Pancreas (tissue), 10 donors: ENCODE measurements around the gene AURKA. TPM values are rescaled to one million over a fixed set of nuclear protein-coding genes. Genes with fewer than 3 reads are reported as not detected.

Experiments used
- ATAC-seq, 4 donors: fragments of 200-7000 bp; cut with Tn5 transposase; one replicate each; pipeline versions ENCODE4 v1.8.0 to v1.9.1; 2020; ENCODE audit warnings: mild to moderate bottlenecking in 4 of 4, moderate library complexity in 4 of 4
- DNase-seq, 6 donors: peaks; one replicate each; pipeline ENCODE4 v3.0.0-alpha.2; 2020
- FAIRE-seq: peaks from 2 replicates; lab custom pipeline; 2012; peaks lifted over from hg19 to GRCh38; lab: Jason Lieb, UNC
- H3K27ac ChIP-seq, 4 donors: fragments of 200-600 bp; sonication (generic); 1 replicate in 3 of 4; 2 replicates in 1 of 4; pipeline versions ENCODE4 v1.5.0 to v1.8.0; 2020
- H3K27me3 ChIP-seq, 4 donors: fragments of 200-600 bp; one replicate each; pipeline ENCODE4 v1.8.0; 2021
- H3K36me3 ChIP-seq, 3 donors: fragments of 200-600 bp; sonication (generic) in 1 of 3; one replicate each; pipeline versions ENCODE4 v1.5.0 to v1.8.0; 2020 to 2021
- H3K4me1 ChIP-seq, 3 donors: fragments of 200-600 bp; one replicate each; pipeline ENCODE4 v1.8.0; 2021
- H3K4me3 ChIP-seq, 4 donors: fragments of 200-600 bp; sonication (generic) in 2 of 4; one replicate each; pipeline versions ENCODE4 v1.5.0 to v1.8.0; 2020 to 2021
- H3K9me3 ChIP-seq, 4 donors: fragments of 200-600 bp; one replicate each; pipeline ENCODE4 v1.8.0; 2021
- WGBS, 2 donors: extraction: QIAGEN DNeasy Blood & Tissue Kit; methylation state at CpG; one replicate each; pipeline ENCODE4 v1.1.7; 2013; 5-methylcytosine and 5-hydroxymethylcytosine counted together
- intact Hi-C, 3 donors: fragments of 100-400 bp; cut with DNase I; formaldehyde crosslinking; loops; one replicate each; pipeline versions ENCODE4 v1.11.1 to v1.14.2; 2022
- polyA plus RNA-seq, 2 donors: library from polyadenylated mRNA; stranded (reverse); fragments of 200-250 nt; gene quantifications; one replicate each; pipeline ENCODE4 v1.2.3, GENCODE V29; 2013
- total RNA-seq, 6 donors: library from RNA; stranded (reverse); fragmentation: NEBNext Ultra II Directional in 4 of 6; extraction: Animal tissue kit (Norgen Biotek cat#: 25700) in 4 of 6; gene quantifications; one replicate each; pipeline versions ENCODE4 v1.2.1 to v1.2.4, GENCODE V29; 2021 to 2023
- TF ChIP-seq, protein P1 (sequence below), 4 donors: fragments of 200-600 bp; sonication (generic) in 3 of 4; IDR thresholded peaks; one replicate each; pipeline versions ENCODE4 v1.5.0 to v1.8.0; 2021; ENCODE audit warnings: antibody characterized with exemption in 4 of 4
- donor health status: healthy with polysubstance abuse.
- donor health status: DM: no; HTN: no; CAD: no; lungs with moderate emphysema.
- donor health status: DM: no; HTN: no; CAD: no.
- donor health status: control.
- donor health status: control.
- donor health status: Bipolar disorder and iron deficiency.
- donor health status: DM: yes; HTN: yes; CAD: no.
- donor health status: DM: no; HTN: no; CAD: no.
- donor health status: DM: no; HTN: no; CAD: no.
- donor health status: DM: yes; HTN: yes; CAD: no.

AURKA gene
- total and polyA plus RNA-seq, 8 donors: 0.51 to 1.9 (median 0.91) TPM

DNA sequence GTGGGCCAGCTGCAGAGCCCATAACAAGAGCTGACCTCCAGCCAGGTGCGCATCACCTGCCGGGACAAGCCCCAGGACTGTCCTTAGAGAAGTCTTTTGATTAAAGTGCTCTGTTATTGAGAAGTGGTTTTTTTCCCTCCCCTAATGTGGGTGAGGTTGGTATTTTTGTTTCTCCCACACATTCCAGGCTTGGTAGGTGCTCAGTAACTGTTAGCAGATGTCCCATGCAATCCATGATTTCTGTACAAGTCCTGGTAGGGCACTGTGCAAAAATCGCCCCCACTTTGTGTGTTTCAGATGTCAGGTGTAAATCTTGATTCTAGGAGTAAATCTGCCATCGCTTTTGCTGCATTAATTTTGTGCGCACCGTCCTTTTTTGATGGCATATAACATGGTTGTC lies 28.5 kb downstream of the AURKA start:
- Histone ChIP-seq H3K4me1 (peaks cover 0 to 6% (median 0%) of the 10 kb centered on the region in 3 donors), H3K27me3 (no peaks in the 10 kb centered on the region), H3K4me3 (no peak overlapping the region), H3K36me3 (peaks cover 0 to 27% (median 8%) of the 10 kb centered on the region in 3 donors), H3K27ac (no peak overlapping the region), H3K9me3 (no peaks in the 10 kb centered on the region)
- ATAC-seq (no peak), DNase-seq (no peak), FAIRE-seq (no peak)
- intact Hi-C loops: no loop called here
- TF ChIP-seq, protein P1, sequence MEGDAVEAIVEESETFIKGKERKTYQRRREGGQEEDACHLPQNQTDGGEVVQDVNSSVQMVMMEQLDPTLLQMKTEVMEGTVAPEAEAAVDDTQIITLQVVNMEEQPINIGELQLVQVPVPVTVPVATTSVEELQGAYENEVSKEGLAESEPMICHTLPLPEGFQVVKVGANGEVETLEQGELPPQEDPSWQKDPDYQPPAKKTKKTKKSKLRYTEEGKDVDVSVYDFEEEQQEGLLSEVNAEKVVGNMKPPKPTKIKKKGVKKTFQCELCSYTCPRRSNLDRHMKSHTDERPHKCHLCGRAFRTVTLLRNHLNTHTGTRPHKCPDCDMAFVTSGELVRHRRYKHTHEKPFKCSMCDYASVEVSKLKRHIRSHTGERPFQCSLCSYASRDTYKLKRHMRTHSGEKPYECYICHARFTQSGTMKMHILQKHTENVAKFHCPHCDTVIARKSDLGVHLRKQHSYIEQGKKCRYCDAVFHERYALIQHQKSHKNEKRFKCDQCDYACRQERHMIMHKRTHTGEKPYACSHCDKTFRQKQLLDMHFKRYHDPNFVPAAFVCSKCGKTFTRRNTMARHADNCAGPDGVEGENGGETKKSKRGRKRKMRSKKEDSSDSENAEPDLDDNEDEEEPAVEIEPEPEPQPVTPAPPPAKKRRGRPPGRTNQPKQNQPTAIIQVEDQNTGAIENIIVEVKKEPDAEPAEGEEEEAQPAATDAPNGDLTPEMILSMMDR (IDR thresholded peaks at IDR 0.05): no peak
- WGBS, 2 donors: 92 to 93% methylated on average over 6 of the region's 6 CpGs

DNA sequence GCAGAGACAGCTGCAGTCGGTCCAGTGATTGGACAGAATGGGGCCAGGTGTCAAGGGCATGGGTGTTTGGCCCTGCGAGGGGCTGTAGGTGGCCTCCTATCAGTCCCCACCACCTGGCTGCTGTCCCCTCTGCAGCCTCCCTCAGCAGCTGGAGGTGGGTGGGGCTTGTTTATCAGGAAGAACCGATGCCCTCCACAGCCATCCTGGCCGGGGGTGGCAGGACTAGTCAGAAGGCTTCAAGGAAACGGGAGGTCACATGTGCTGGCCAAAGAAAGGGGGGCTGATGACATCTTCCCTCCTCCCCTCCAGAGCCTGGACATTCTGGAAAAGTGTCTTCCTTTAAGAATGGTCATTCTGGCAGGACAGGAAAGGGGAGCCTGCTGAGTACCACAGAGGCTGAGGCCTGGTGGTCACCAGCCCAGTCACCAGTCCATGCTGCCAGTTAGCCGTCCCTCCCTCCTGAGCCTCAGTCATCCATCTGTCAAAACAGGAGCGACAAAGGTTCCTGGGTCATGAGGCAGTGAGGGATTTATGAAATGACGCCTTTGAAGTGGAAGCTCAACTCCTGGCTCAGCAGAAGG lies 29.1 kb downstream of the AURKA start:
- FAIRE-seq (no peak), DNase-seq (no peak), ATAC-seq (no peak)
- Histone ChIP-seq H3K36me3 (peaks cover 0 to 27% (median 8%) of the 10 kb centered on the region in 3 donors), H3K4me3 (no peak overlapping the region), H3K27me3 (no peaks in the 10 kb centered on the region), H3K27ac (no peak overlapping the region), H3K9me3 (no peaks in the 10 kb centered on the region), H3K4me1 (peaks cover 0 to 6% (median 0%) of the 10 kb centered on the region in 3 donors)
- TF ChIP-seq, protein P1 (IDR thresholded peaks at IDR 0.05): no peak
- 59 to 61% methylated on average over 8 of the region's 8 CpGs for WGBS, 2 donors
- intact Hi-C loops: no loop called here

DNA sequence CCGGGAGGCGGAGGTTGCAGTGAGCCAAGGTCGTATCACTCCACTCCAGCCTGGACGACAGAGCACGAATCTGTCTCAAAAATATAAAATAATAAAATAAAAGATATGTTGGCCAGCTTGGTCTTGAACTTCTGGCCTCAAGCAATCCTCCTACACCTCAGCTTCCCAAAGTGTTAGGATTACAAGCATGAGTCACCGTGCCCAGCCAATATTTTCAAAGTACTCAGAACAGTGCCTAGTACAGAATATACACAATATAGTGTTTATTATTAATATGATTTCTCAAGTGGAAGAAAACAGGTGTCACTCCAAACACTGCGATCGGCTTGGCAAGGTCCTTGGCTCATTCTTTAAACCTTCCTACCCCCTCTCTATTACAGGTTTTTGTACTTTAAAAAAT lies 30.1 kb downstream of the AURKA start:
- Histone ChIP-seq H3K4me3 (no peak overlapping the region), H3K27me3 (no peaks in the 10 kb centered on the region), H3K27ac (no peak overlapping the region), H3K36me3 (peaks cover 0 to 18% (median 8%) of the 10 kb centered on the region in 3 donors), H3K9me3 (no peaks in the 10 kb centered on the region), H3K4me1 (peaks cover 0 to 6% (median 0%) of the 10 kb centered on the region in 3 donors)
- no peak for ATAC-seq
- 90 to 94% methylated on average over 8 of the region's 8 CpGs for WGBS, 2 donors
- FAIRE-seq: no peak
- TF ChIP-seq, protein P1 (IDR thresholded peaks at IDR 0.05): no peak
- intact Hi-C loops: no loop called here
- no peak for DNase-seq

DNA sequence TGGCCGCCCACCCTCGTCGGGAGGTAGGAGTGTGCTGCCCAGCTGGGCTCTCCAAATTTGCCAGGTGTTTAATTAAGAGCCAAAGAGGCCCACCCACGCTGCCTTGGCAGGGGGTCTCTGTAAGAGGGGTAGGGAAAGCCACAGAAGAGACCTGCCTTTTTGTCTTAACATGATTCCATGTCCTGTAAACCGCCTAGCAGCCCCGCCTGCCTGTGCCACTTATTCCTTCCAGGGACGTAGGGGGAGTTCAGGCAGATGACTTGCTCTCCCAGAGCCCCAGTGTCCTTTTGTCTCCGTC lies 31.2 kb downstream of the AURKA start:
- Histone ChIP-seq H3K36me3 (peaks cover 0 to 8% (median 0%) of the 10 kb centered on the region in 3 donors), H3K4me3 (no peak overlapping the region), H3K4me1 (peaks cover 0 to 6% (median 0%) of the 10 kb centered on the region in 3 donors), H3K27ac (no peak overlapping the region), H3K27me3 (no peaks in the 10 kb centered on the region), H3K9me3 (no peaks in the 10 kb centered on the region)
- no peak for FAIRE-seq
- intact Hi-C loops: no loop called here
- TF ChIP-seq, protein P1 (IDR thresholded peaks at IDR 0.05): no peak
- WGBS, 2 donors: 85 to 89% methylated on average over 8 of the region's 8 CpGs
- no peak for ATAC-seq
- DNase-seq: no peak

DNA sequence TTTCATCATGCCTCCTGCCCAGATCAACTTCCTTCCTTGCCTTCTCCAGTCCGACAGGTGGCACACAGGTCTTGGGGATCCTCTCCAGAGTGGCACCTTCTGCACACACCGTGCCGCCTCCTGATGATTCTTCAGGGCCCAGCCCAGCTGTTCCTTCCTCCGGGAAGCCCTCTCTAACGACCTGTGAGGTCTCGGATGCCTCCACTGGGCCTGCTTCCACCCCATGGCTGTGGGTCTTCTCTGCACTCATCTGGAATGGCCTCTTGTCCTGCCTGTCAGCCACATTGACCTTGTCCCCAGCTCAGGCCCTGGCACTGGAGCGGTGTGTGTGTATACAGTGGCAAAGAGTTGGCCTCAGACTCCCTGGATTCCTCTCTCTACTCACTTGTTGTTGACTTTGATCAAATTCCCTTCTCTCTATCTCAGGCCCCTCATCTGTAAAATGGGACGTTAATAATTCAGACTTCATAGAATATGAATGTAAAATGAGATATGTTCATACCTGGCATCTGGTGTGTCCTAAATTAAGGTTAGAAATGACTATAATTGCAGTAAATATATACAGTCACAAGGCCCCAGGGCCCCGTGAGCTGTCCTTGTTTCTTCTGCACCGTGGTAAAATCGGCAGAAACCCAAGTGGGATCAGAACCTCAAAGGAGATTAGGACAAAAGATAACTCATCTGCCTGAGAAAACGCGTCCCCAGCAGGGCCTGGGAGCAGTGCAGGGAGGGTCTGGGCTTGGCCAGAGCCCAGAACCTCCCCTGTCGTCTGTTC lies 31.7 kb downstream of the AURKA start:
- peak in 1 of 6 donors; percentile 17 for DNase-seq
- no peaks in the 10 kb centered on the region for H3K9me3 ChIP-seq
- intact Hi-C loops: no loop called here
- H3K27ac ChIP-seq: peak overlapping the region in 1 of 4 donors; percentile 62
- TF ChIP-seq, protein P1 (IDR thresholded peaks at IDR 0.05): no peak
- no peak for FAIRE-seq
- H3K27me3 ChIP-seq: no peaks in the 10 kb centered on the region
- ATAC-seq: peak in 3 of 4 donors; percentile 1 to 6 (median 6)
- H3K4me1 ChIP-seq: peaks cover 0 to 6% (median 0%) of the 10 kb centered on the region in 3 donors
- peaks cover 0 to 2% (median 0%) of the 10 kb centered on the region in 3 donors for H3K36me3 ChIP-seq
- WGBS, 2 donors: 62 to 71% methylated on average over 14 of the region's 14 CpGs
- H3K4me3 ChIP-seq: peak overlapping the region in 3 of 4 donors; percentile 95 to 96 (median 95)
